Measurements from ENCODE around the gene AGPS. TPM values are rescaled to one million over a fixed set of nuclear protein-coding genes. Genes with fewer than 3 reads are reported as not detected.

The AGPS gene
- polyA plus RNA-seq, 3 donors, result 7.1 to 26.9 (median 16.7) TPM

- no peaks in the 10 kb centered on the region for H4K20me1 ChIP-seq (ENCODE audit: insufficient read depth, low read length)
- TF ChIP-seq, protein P1, sequence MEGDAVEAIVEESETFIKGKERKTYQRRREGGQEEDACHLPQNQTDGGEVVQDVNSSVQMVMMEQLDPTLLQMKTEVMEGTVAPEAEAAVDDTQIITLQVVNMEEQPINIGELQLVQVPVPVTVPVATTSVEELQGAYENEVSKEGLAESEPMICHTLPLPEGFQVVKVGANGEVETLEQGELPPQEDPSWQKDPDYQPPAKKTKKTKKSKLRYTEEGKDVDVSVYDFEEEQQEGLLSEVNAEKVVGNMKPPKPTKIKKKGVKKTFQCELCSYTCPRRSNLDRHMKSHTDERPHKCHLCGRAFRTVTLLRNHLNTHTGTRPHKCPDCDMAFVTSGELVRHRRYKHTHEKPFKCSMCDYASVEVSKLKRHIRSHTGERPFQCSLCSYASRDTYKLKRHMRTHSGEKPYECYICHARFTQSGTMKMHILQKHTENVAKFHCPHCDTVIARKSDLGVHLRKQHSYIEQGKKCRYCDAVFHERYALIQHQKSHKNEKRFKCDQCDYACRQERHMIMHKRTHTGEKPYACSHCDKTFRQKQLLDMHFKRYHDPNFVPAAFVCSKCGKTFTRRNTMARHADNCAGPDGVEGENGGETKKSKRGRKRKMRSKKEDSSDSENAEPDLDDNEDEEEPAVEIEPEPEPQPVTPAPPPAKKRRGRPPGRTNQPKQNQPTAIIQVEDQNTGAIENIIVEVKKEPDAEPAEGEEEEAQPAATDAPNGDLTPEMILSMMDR (IDR thresholded peaks at IDR 0.05), result no peak
- Mint-ChIP-seq H3K27me3 (ENCODE audit: low read depth in 3 of 3) (peaks cover 0 to 7% (median 1%) of the 10 kb centered on the region in 3 donors), H3K4me1 (no peaks in the 10 kb centered on the region), H3K27ac (no peak overlapping the region), H3K36me3 (no peaks in the 10 kb centered on the region), H3K4me3 (no peak overlapping the region), H3K9me3 (peaks cover 0 to 2% (median 0%) of the 10 kb centered on the region in 7 donors)
- DNase-seq, result no peak
- H3K4me1 ChIP-seq (ENCODE audit: control insufficient read depth in 1 of 2, insufficient read depth in 2 of 2, low read length in 2 of 2), result no peaks in the 10 kb centered on the region
- H3K27ac ChIP-seq (ENCODE audit: low read depth in 1 of 2, low read length in 2 of 2), result no peak overlapping the region
- H3K4me2 ChIP-seq (replicated peaks; ENCODE audit: extremely low read depth, low read length, poor library complexity, severe bottlenecking), result no peak overlapping the region
- H3K79me2 ChIP-seq (ENCODE audit: insufficient read depth, low read length), result no peaks in the 10 kb centered on the region
- H2AFZ ChIP-seq (ENCODE audit: insufficient read depth, low read depth, low read length, poor library complexity, severe bottlenecking), result no peak overlapping the region
- no peaks in the 10 kb centered on the region for H3K27me3 ChIP-seq (ENCODE audit: control insufficient read depth in 2 of 2, insufficient read depth in 2 of 2, low read length in 2 of 2)
- no peak overlapping the region for H3K9ac ChIP-seq (ENCODE audit: insufficient read depth, low read length, poor library complexity, severe bottlenecking)
- H3K4me3 ChIP-seq (replicated peaks in 1 of 3; ENCODE audit: low read depth in 2 of 3, low read length in 3 of 3), result no peak overlapping the region
- no CpG with 5 or more reads among the region's 1 CpG for WGBS (ENCODE audit: insufficient coverage)
- no peaks in the 10 kb centered on the region for H3K36me3 ChIP-seq (replicated peaks in 1 of 2; ENCODE audit: control insufficient read depth in 1 of 2, insufficient read depth in 2 of 2, low read length in 2 of 2)
- intact Hi-C loops (cut with micrococcal nuclease), result no loop called here
- no peaks in the 10 kb centered on the region for H3K9me3 ChIP-seq (replicated peaks in 1 of 2; ENCODE audit: control insufficient read depth in 1 of 2, insufficient read depth in 1 of 2, low read length in 2 of 2)
Measured at GRCh38 chr2:177582000-177582399, 189.4 kb downstream of the AGPS start.

DNA sequence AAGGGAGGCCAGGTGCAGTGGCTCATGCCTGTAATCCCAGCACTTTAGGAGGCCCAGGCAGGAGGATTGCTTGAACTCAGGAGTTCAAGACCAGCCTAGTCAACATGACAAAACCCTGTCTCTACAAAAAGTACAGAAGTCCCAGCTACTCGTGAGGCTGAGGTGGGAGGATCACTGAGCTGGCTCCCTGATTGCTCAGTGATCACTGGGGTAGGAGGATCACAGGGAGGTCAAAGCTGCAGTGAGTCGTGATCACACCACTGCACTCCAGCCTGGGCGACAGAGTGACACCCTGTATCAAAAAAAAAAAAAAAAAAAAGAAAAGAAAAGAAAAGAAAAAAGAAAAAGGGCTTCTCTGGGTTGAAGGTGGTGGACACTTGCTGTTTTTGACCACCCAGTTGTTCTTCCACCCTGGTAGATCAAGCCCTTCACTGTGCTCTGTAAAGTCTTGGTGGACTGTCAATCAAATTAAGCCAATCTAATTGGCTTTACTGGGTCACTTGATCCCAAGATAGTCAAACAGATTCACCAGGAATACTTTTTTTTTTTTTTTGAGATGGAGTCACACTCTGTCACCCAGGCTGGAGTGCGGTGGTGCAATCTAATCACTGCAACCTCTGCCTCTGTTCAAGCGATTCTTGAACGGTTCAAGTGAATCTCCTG lies 191.6 kb downstream of the AGPS start:
- no peaks in the 10 kb centered on the region for H3K4me1 Mint-ChIP-seq
- peaks cover 0 to 9% (median 1%) of the 10 kb centered on the region in 3 donors for H3K27me3 Mint-ChIP-seq (ENCODE audit: low read depth in 3 of 3)
- no peak for DNase-seq
- Histone ChIP-seq H3K36me3 (replicated peaks in 1 of 2; ENCODE audit: control insufficient read depth in 1 of 2, insufficient read depth in 2 of 2, low read length in 2 of 2) (no peaks in the 10 kb centered on the region), H3K4me3 (replicated peaks in 1 of 3; ENCODE audit: low read depth in 2 of 3, low read length in 3 of 3) (no peak overlapping the region), H3K27ac (ENCODE audit: low read depth in 1 of 2, low read length in 2 of 2) (no peak overlapping the region), H3K27me3 (ENCODE audit: control insufficient read depth in 2 of 2, insufficient read depth in 2 of 2, low read length in 2 of 2) (no peaks in the 10 kb centered on the region), H3K9me3 (replicated peaks in 1 of 2; ENCODE audit: control insufficient read depth in 1 of 2, insufficient read depth in 1 of 2, low read length in 2 of 2) (no peaks in the 10 kb centered on the region), H3K79me2 (ENCODE audit: insufficient read depth, low read length) (no peaks in the 10 kb centered on the region), H3K9ac (ENCODE audit: insufficient read depth, low read length, poor library complexity, severe bottlenecking) (no peak overlapping the region), H2AFZ (ENCODE audit: insufficient read depth, low read depth, low read length, poor library complexity, severe bottlenecking) (no peak overlapping the region), H3K4me2 (replicated peaks; ENCODE audit: extremely low read depth, low read length, poor library complexity, severe bottlenecking) (no peak overlapping the region), H3K4me1 (ENCODE audit: control insufficient read depth in 1 of 2, insufficient read depth in 2 of 2, low read length in 2 of 2) (no peaks in the 10 kb centered on the region), H4K20me1 (ENCODE audit: insufficient read depth, low read length) (no peaks in the 10 kb centered on the region)
- WGBS (ENCODE audit: insufficient coverage), result 100% methylated on average over 3 of the region's 6 CpGs
- no peaks in the 10 kb centered on the region for H3K36me3 Mint-ChIP-seq
- H3K27ac Mint-ChIP-seq, result no peak overlapping the region
- intact Hi-C loops (cut with micrococcal nuclease), result no loop called here
- no peak overlapping the region for H3K4me3 Mint-ChIP-seq
- TF ChIP-seq, protein P1 (IDR thresholded peaks at IDR 0.05), result no peak
- H3K9me3 Mint-ChIP-seq, result no peaks in the 10 kb centered on the region

Data from CD14-positive monocyte (primary cell).